ENCODE results near the gene NRP2. TPM values are rescaled to one million over a fixed set of nuclear protein-coding genes. Genes with fewer than 3 reads are reported as not detected.

NRP2 gene
- total RNA-seq, 3 donors from 2014 or later, result 1.6 to 3.2 (median 1.6) TPM

GRCh38 chr2:205717999-205718398, 35.7 kb downstream of the NRP2 start:
- peaks cover 4% of the 10 kb centered on the region for H3K27me3 Mint-ChIP-seq (ENCODE audit: low read depth)
- H3K4me3 Mint-ChIP-seq, result no peak overlapping the region
- ATAC-seq (no peak), DNase-seq (no peak)
- H3K9me3 Mint-ChIP-seq, result no peaks in the 10 kb centered on the region
- H3K4me1 Mint-ChIP-seq (ENCODE audit: low read depth), result peaks cover 6% of the 10 kb centered on the region
- no peaks in the 10 kb centered on the region for H3K36me3 Mint-ChIP-seq (ENCODE audit: insufficient read depth)

DNA sequence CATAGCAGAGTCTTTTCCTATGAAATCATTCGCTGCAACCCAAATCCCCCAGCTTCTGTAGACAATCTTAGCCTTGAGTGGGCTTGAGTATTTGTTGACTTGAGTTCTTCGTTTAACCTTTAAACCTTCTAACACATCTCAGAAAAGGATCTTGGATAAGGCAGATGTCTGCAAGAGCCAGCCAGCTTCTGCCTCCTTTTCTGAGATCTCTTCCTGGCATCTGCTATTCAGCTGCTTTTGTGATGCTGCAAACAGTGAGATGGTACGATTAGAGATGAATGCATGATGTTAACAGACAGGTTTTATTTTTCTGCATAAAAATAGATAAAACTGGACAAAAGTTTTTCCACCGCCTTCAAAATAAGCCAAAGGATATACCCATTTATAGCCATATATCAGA, 37.5 kb downstream of the NRP2 start:
- Mint-ChIP-seq H3K4me3 (no peak overlapping the region), H3K27me3 (ENCODE audit: low read depth) (peaks cover 4% of the 10 kb centered on the region)

DNA sequence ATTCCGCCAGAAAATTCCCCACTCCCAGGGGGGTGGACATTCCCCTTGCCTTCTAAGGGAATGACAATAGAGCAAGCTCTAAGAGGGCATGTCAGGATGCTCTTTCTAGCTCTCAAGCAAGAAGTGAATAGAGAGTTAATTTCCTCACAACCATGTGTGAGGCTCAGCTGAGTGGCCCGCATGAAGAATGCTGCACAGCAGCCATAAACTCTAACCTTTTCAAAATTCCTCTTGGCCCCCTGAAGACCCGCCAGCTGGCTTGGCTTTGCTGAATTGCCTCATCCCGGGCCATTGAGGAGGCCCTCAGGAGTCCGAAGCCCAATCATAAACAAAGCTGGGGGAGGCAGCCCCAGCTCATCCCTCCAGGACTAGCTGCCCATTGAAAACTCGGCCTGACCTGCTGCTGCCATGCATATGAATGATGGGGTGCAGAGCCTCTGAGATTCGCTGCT, 38.2 kb downstream of the NRP2 start:
- no peak overlapping the region for H3K4me3 Mint-ChIP-seq
- no peaks in the 10 kb centered on the region for H3K4me1 Mint-ChIP-seq (ENCODE audit: low read depth)
- no peaks in the 10 kb centered on the region for H3K36me3 Mint-ChIP-seq (ENCODE audit: insufficient read depth)
- no peak for ATAC-seq
- peaks cover 4% of the 10 kb centered on the region for H3K27me3 Mint-ChIP-seq (ENCODE audit: low read depth)
- H3K9me3 Mint-ChIP-seq, result no peaks in the 10 kb centered on the region
- no peak for DNase-seq

More for the DNA sequence above, 37.5 kb downstream of the NRP2 start:
- DNase-seq (no peak), ATAC-seq (no peak)
- no peaks in the 10 kb centered on the region for H3K36me3 Mint-ChIP-seq (ENCODE audit: insufficient read depth)
- H3K4me1 Mint-ChIP-seq (ENCODE audit: low read depth), result no peaks in the 10 kb centered on the region
- no peaks in the 10 kb centered on the region for H3K9me3 Mint-ChIP-seq

DNA sequence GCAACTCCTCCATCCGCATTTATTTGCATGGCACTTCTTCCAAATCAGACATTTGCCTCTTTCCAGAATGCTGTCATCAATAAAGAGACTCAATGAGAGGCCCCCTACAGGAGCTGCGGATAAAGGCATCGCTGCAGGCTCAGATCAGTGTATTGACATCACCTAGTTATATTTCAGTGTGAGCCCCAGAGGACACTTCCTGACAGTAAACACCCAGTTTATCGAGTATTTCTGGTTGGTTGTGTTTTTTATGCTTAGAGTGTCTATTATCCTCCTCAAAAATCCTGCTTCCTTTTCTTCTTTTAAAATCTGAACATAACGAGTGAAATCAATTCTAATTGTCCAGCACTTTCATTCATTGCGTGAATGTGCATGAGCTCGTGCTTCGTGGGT, 38.8 kb downstream of the NRP2 start:
- no peaks in the 10 kb centered on the region for H3K9me3 Mint-ChIP-seq
- H3K27me3 Mint-ChIP-seq (ENCODE audit: low read depth), result peaks cover 4% of the 10 kb centered on the region

DNA sequence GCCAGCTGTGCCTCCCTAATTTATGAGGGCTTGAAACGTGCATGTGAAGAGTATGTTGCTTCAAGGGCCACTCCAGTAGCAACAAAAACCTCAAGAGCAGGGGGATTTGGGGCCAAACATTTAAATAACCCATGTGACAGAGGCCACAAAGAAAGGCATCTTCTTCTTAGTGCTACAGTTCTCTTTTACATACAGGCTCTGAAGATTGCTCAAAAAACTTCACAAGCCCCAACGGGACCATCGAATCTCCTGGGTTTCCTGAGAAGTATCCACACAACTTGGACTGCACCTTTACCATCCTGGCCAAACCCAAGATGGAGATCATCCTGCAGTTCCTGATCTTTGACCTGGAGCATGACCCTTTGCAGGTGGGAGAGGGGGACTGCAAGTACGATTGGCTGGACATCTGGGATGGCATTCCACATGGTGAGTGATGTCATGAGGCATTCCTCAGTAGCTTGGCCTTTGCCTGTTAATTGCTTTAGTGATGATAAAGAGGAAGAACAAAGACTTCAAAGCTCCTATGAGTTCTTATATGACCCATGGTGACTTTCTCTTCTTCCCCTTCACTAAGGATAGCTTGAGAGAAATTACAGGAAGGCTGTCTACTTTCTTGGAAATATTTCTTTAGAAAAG, 40.1 kb downstream of the NRP2 start:
- H3K27me3 Mint-ChIP-seq (ENCODE audit: low read depth), result peaks cover 4% of the 10 kb centered on the region
- no peaks in the 10 kb centered on the region for H3K4me1 Mint-ChIP-seq (ENCODE audit: low read depth)
- no peaks in the 10 kb centered on the region for H3K9me3 Mint-ChIP-seq
- ATAC-seq (no peak), DNase-seq (no peak)
- no peaks in the 10 kb centered on the region for H3K36me3 Mint-ChIP-seq (ENCODE audit: insufficient read depth)
- no peak overlapping the region for H3K4me3 Mint-ChIP-seq

More for the DNA sequence above, 38.8 kb downstream of the NRP2 start:
- no peak for ATAC-seq
- no peak for DNase-seq
- Mint-ChIP-seq H3K36me3 (ENCODE audit: insufficient read depth) (no peaks in the 10 kb centered on the region), H3K4me3 (no peak overlapping the region), H3K4me1 (ENCODE audit: low read depth) (no peaks in the 10 kb centered on the region)

GRCh38 chr2:205723179-205723578, 40.9 kb downstream of the NRP2 start:
- no peaks in the 10 kb centered on the region for H3K4me1 Mint-ChIP-seq (ENCODE audit: low read depth)
- H3K27me3 Mint-ChIP-seq (ENCODE audit: low read depth), result peaks cover 4% of the 10 kb centered on the region
- ATAC-seq (no peak), DNase-seq (no peak)
- no peaks in the 10 kb centered on the region for H3K36me3 Mint-ChIP-seq (ENCODE audit: insufficient read depth)
- no peaks in the 10 kb centered on the region for H3K9me3 Mint-ChIP-seq
- H3K4me3 Mint-ChIP-seq, result no peak overlapping the region

- DNase-seq (no peak), ATAC-seq (no peak)
- H3K4me1 Mint-ChIP-seq (ENCODE audit: low read depth), result no peaks in the 10 kb centered on the region
- H3K4me3 Mint-ChIP-seq, result no peak overlapping the region
- no peaks in the 10 kb centered on the region for H3K9me3 Mint-ChIP-seq
- no peaks in the 10 kb centered on the region for H3K27me3 Mint-ChIP-seq (ENCODE audit: low read depth)
- no peaks in the 10 kb centered on the region for H3K36me3 Mint-ChIP-seq (ENCODE audit: insufficient read depth)
Measured at GRCh38 chr2:205725059-205725458, 42.8 kb downstream of the NRP2 start.

DNA sequence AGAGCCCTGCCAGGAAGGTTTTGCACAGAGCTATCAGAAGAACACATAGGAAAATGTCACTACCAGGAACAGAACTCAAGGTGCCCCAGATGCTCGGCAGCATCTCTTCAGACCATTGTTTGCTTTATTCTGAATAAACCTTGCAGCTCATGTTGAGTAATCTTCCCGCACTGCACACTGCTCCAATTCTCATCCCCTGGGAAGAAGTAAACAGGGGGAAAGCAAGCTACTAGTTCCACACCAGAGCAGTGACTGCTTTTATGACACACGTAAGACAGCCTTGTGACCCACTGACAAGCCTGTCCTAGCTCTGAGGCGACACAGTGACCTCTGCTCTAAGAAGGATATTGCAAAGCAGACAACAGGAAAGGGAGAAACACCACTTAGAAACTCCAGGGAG, 44.2 kb downstream of the NRP2 start:
- no peaks in the 10 kb centered on the region for H3K9me3 Mint-ChIP-seq
- no peaks in the 10 kb centered on the region for H3K4me1 Mint-ChIP-seq (ENCODE audit: low read depth)
- H3K36me3 Mint-ChIP-seq (ENCODE audit: insufficient read depth), result no peaks in the 10 kb centered on the region
- DNase-seq (no peak), ATAC-seq (no peak)
- H3K27me3 Mint-ChIP-seq (ENCODE audit: low read depth), result no peaks in the 10 kb centered on the region
- no peak overlapping the region for H3K4me3 Mint-ChIP-seq

- no peak overlapping the region for H3K4me3 Mint-ChIP-seq
- H3K4me1 Mint-ChIP-seq (ENCODE audit: low read depth), result no peaks in the 10 kb centered on the region
- no peak for DNase-seq
- no peaks in the 10 kb centered on the region for H3K9me3 Mint-ChIP-seq
- no peaks in the 10 kb centered on the region for H3K36me3 Mint-ChIP-seq (ENCODE audit: insufficient read depth)
- ATAC-seq, result no peak
- H3K27me3 Mint-ChIP-seq (ENCODE audit: low read depth), result no peaks in the 10 kb centered on the region
Measured at GRCh38 chr2:205727174-205727573, 44.9 kb downstream of the NRP2 start.

DNA sequence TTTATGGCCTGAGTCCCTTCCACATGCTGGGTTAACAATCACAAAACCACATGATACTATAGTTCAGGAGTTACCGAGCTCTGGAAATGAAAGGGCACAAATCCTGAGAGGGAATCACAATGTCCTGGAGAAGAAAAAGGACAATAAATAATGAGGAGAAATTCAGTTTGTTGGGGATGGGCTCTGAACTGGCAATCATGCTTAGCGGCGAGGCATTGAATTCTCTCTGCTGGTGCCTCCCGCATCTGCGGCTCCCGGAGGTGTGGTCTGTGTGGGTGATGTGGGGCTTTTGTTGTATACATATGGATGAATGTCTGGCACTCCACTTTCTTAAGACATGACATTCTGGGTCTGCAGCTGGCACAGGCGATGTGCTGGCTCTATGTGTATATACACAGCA, 46.1 kb downstream of the NRP2 start:
- H3K27me3 Mint-ChIP-seq (ENCODE audit: low read depth), result no peaks in the 10 kb centered on the region
- H3K4me3 Mint-ChIP-seq, result no peak overlapping the region
- H3K9me3 Mint-ChIP-seq, result no peaks in the 10 kb centered on the region
- ATAC-seq (no peak), DNase-seq (no peak)
- H3K4me1 Mint-ChIP-seq (ENCODE audit: low read depth), result no peaks in the 10 kb centered on the region
- no peaks in the 10 kb centered on the region for H3K36me3 Mint-ChIP-seq (ENCODE audit: insufficient read depth)

- H3K36me3 Mint-ChIP-seq (ENCODE audit: insufficient read depth), result no peaks in the 10 kb centered on the region
- no peak for DNase-seq
- no peaks in the 10 kb centered on the region for H3K9me3 Mint-ChIP-seq
- H3K27me3 Mint-ChIP-seq (ENCODE audit: low read depth), result no peaks in the 10 kb centered on the region
- ATAC-seq, result no peak
- H3K4me3 Mint-ChIP-seq, result no peak overlapping the region
- no peaks in the 10 kb centered on the region for H3K4me1 Mint-ChIP-seq (ENCODE audit: low read depth)
Measured at GRCh38 chr2:205730191-205730590, 47.9 kb downstream of the NRP2 start.

- no peaks in the 10 kb centered on the region for H3K36me3 Mint-ChIP-seq (ENCODE audit: insufficient read depth)
- H3K9me3 Mint-ChIP-seq, result no peaks in the 10 kb centered on the region
- H3K27me3 Mint-ChIP-seq (ENCODE audit: low read depth), result no peaks in the 10 kb centered on the region
- H3K4me3 Mint-ChIP-seq, result no peak overlapping the region
- ATAC-seq (no peak), DNase-seq (no peak)
- no peaks in the 10 kb centered on the region for H3K4me1 Mint-ChIP-seq (ENCODE audit: low read depth)
Measured at GRCh38 chr2:205730701-205731582, 48.6 kb downstream of the NRP2 start.

- no peaks in the 10 kb centered on the region for H3K9me3 Mint-ChIP-seq
- H3K36me3 Mint-ChIP-seq (ENCODE audit: insufficient read depth), result no peaks in the 10 kb centered on the region
- DNase-seq (no peak), ATAC-seq (no peak)
- H3K27me3 Mint-ChIP-seq (ENCODE audit: low read depth), result no peaks in the 10 kb centered on the region
- H3K4me1 Mint-ChIP-seq (ENCODE audit: low read depth), result no peaks in the 10 kb centered on the region
- H3K4me3 Mint-ChIP-seq, result no peak overlapping the region
Measured at GRCh38 chr2:205731583-205731981, 49.3 kb downstream of the NRP2 start.

- H3K4me3 Mint-ChIP-seq, result no peak overlapping the region
- H3K4me1 Mint-ChIP-seq (ENCODE audit: low read depth), result no peaks in the 10 kb centered on the region
- no peaks in the 10 kb centered on the region for H3K9me3 Mint-ChIP-seq
- no peaks in the 10 kb centered on the region for H3K36me3 Mint-ChIP-seq (ENCODE audit: insufficient read depth)
- H3K27me3 Mint-ChIP-seq (ENCODE audit: low read depth), result no peaks in the 10 kb centered on the region
- DNase-seq (no peak), ATAC-seq (no peak)
Measured at GRCh38 chr2:205732314-205732713, 50.0 kb downstream of the NRP2 start.

DNA sequence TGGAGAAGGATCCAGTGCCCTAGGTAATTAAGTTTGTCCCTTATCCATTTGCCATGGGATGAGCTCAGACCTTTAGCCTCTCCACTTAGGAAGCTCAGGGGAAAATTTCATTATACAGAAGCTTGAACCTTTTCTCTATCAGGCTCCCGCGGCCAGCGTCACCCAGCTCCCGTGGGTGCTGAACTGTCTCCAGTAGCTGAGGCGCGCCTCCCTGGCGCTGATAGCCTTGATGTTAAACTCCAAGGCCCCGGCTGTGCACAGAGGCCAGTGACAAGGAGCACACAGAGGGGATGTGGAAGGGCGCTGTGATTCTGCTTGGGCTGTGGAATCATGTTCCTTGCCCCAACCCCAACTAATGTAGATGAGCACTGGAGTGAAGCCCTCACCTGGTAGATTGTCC, 50.8 kb downstream of the NRP2 start:
- Mint-ChIP-seq H3K4me3 (no peak overlapping the region), H3K4me1 (ENCODE audit: low read depth) (no peaks in the 10 kb centered on the region), H3K27me3 (ENCODE audit: low read depth) (no peaks in the 10 kb centered on the region), H3K36me3 (ENCODE audit: insufficient read depth) (no peaks in the 10 kb centered on the region), H3K9me3 (no peaks in the 10 kb centered on the region)
- no peak for ATAC-seq
- DNase-seq, result no peak
